HG03432 (cell line): ENCODE results near the gene PUM1.

ENCODE experiments used
- ATAC-seq: cut with Tn5 transposase; IDR thresholded peaks from one replicate; pipeline ENCODE4 v1.9.1; 2021; ENCODE audit warnings: mild to moderate bottlenecking, moderate library complexity; ENCODE audit not compliant: unreplicated experiment

Gene PUM1

GRCh38 chr1:30934613-30935012, 130.9 kb downstream of the PUM1 start:
- no peak for ATAC-seq

GRCh38 chr1:30933874-30934252, 131.7 kb downstream of the PUM1 start:
- no peak for ATAC-seq

GRCh38 chr1:30930631-30931173, 134.8 kb downstream of the PUM1 start:
- no peak for ATAC-seq

- no peak for ATAC-seq
Measured at GRCh38 chr1:30929944-30930525, 135.5 kb downstream of the PUM1 start.

GRCh38 chr1:30929135-30929889, 136.2 kb downstream of the PUM1 start:
- ATAC-seq: no peak

- no peak for ATAC-seq
Measured at GRCh38 chr1:30928789-30929134, 136.8 kb downstream of the PUM1 start.

GRCh38 chr1:30928171-30928570, 137.3 kb downstream of the PUM1 start:
- ATAC-seq: no peak

- no peak for ATAC-seq
Measured at GRCh38 chr1:30927448-30927847, 138.1 kb downstream of the PUM1 start.

GRCh38 chr1:30923597-30923996, 141.9 kb downstream of the PUM1 start:
- no peak for ATAC-seq

GRCh38 chr1:30920827-30921226, 144.7 kb downstream of the PUM1 start:
- no peak for ATAC-seq

- no peak for ATAC-seq
Measured at GRCh38 chr1:30919025-30919881, 146.3 kb downstream of the PUM1 start.

- ATAC-seq: no peak
Measured at GRCh38 chr1:30916296-30916695, 149.2 kb downstream of the PUM1 start.

GRCh38 chr1:30915491-30916230, 149.9 kb downstream of the PUM1 start:
- ATAC-seq: no peak

GRCh38 chr1:30914931-30915330, 150.6 kb downstream of the PUM1 start:
- no peak for ATAC-seq

- no peak for ATAC-seq
Measured at GRCh38 chr1:30914587-30914922, 151.0 kb downstream of the PUM1 start.

- ATAC-seq: no peak
Measured at GRCh38 chr1:30912913-30913652, 152.4 kb downstream of the PUM1 start.

GRCh38 chr1:30912224-30912623, 153.3 kb downstream of the PUM1 start:
- ATAC-seq: no peak

- no peak for ATAC-seq
Measured at GRCh38 chr1:30911059-30911954, 154.2 kb downstream of the PUM1 start.

GRCh38 chr1:30909365-30910068, 156.0 kb downstream of the PUM1 start:
- no peak for ATAC-seq
